SU-DHL-6 (cell line): ENCODE data around the gene CLEC18C.
"Not testable (repeated sequence)": the region's sequence is repeated elsewhere in the genome, so short reads cannot be mapped to it uniquely, and the experiment has no call there.

Experiments used
- CTCF ChIP-seq: fragments of 200-600 bp; sonication (generic); IDR thresholded peaks from one replicate; pipeline ENCODE4 v1.5.1; 2017; ENCODE audit warnings: antibody characterized with exemption, mild to moderate bottlenecking, low read length, moderate library complexity; ENCODE audit not compliant: insufficient read depth, poor library complexity, severe bottlenecking
- EZH2phosphoT487 ChIP-seq: fragments of 200-600 bp; sonication (generic), shearing (Covaris generic); conservative IDR thresholded peaks from 2 replicates; pipeline ENCODE4 v1.6.1; 2018; ENCODE audit warnings: mild to moderate bottlenecking, antibody characterized with exemption, low read length, moderate library complexity, mixed read lengths

- not testable (repeated sequence) for TF ChIP-seq CTCF, EZH2phosphoT487
Observed at GRCh38 chr16:70190574-70190973, 17.0 kb downstream of the CLEC18C start.
